Liver (tissue), 9 donors: ENCODE data around the gene MYO15B. TPM values are rescaled to one million over a fixed set of nuclear protein-coding genes. Genes with fewer than 3 reads are reported as not detected.

ENCODE experiments used
- DNase-seq: peaks from one replicate; pipeline ENCODE4 v3.0.0-alpha.2; 2017; ENCODE audit warnings: low spot score
- H3K27ac ChIP-seq, 2 donors: one replicate each; pipeline ENCODE4 v1.7.0; 2013; ENCODE audit warnings: inconsistent platforms in 2 of 2, low read length in 2 of 2, control low read depth in 1 of 2, low read depth in 1 of 2, mild to moderate bottlenecking in 1 of 2
- H3K27me3 ChIP-seq, 4 donors: one replicate each; pipeline versions ENCODE4 v1.6.1 to v1.7.0; 2013; ENCODE audit warnings: low read length in 3 of 4, inconsistent platforms in 1 of 4, mild to moderate bottlenecking in 1 of 4, moderate library complexity in 1 of 4; ENCODE audit not compliant: control insufficient read depth in 4 of 4, insufficient read depth in 4 of 4
- H3K36me3 ChIP-seq, 4 donors: one replicate each; pipeline versions ENCODE4 v1.6.1 to v1.7.0; 2013; ENCODE audit warnings: low read length in 3 of 4, mild to moderate bottlenecking in 3 of 4, low read depth in 1 of 4, moderate library complexity in 1 of 4; ENCODE audit not compliant: control insufficient read depth in 4 of 4, insufficient read depth in 3 of 4
- H3K4me1 ChIP-seq, 4 donors: one replicate each; pipeline versions ENCODE4 v1.6.1 to v1.7.0; 2013; ENCODE audit warnings: low read length in 3 of 4, mild to moderate bottlenecking in 3 of 4, moderate library complexity in 1 of 4; ENCODE audit not compliant: control insufficient read depth in 4 of 4, insufficient read depth in 4 of 4
- H3K4me3 ChIP-seq, 3 donors: one replicate each; pipeline versions ENCODE4 v1.6.1 to v1.7.0; 2013; ENCODE audit warnings: low read length in 3 of 3, control low read depth in 1 of 3, low read depth in 1 of 3, mild to moderate bottlenecking in 1 of 3
- H3K9ac ChIP-seq, 2 donors: one replicate each; pipeline ENCODE4 v1.7.0; 2013; ENCODE audit warnings: low read length in 2 of 2, mild to moderate bottlenecking in 2 of 2, moderate library complexity in 2 of 2, control low read depth in 1 of 2, low read depth in 1 of 2
- H3K9me3 ChIP-seq, 4 donors: one replicate each; pipeline versions ENCODE4 v1.6.1 to v1.7.0; 2013; ENCODE audit warnings: low read length in 3 of 4; ENCODE audit not compliant: control insufficient read depth in 4 of 4
- EGR1 ChIP-seq, 2 donors: IDR thresholded peaks; 2 replicates each; pipeline ENCODE4 v1.6.1; 2016 to 2018; ENCODE audit warnings: antibody characterized with exemption in 2 of 2, low read depth in 2 of 2
- FOXA1 ChIP-seq: IDR thresholded peaks from 2 replicates; pipeline ENCODE4 v1.6.1; 2016; ENCODE audit warnings: antibody characterized with exemption
- FOXA2 ChIP-seq: IDR thresholded peaks from 2 replicates; pipeline ENCODE4 v1.6.1; 2016; ENCODE audit warnings: antibody characterized with exemption
- GABPA ChIP-seq, 2 donors: IDR thresholded peaks in 1 of 2; conservative IDR thresholded peaks in 1 of 2; 2 replicates each; pipeline ENCODE4 v1.6.1; 2016; ENCODE audit warnings: antibody characterized with exemption in 2 of 2, mild to moderate bottlenecking in 1 of 2, moderate library complexity in 1 of 2
- HNF4A ChIP-seq, 2 donors: conservative IDR thresholded peaks; 2 replicates each; pipeline ENCODE4 v1.6.1; 2016; ENCODE audit warnings: antibody characterized with exemption in 2 of 2, mild to moderate bottlenecking in 2 of 2
- HNF4G ChIP-seq: IDR thresholded peaks from 2 replicates; pipeline ENCODE4 v1.6.1; 2016; ENCODE audit warnings: antibody characterized with exemption
- JUND ChIP-seq, 2 donors: IDR thresholded peaks; 2 replicates each; pipeline ENCODE4 v1.6.1; 2016; ENCODE audit warnings: antibody characterized with exemption in 2 of 2
- NR2F2 ChIP-seq: IDR thresholded peaks from 2 replicates; pipeline ENCODE4 v1.6.1; 2016; ENCODE audit warnings: antibody characterized with exemption
- RAD21 ChIP-seq, 2 donors: IDR thresholded peaks; 2 replicates each; pipeline ENCODE4 v1.6.1; 2016; ENCODE audit warnings: antibody characterized with exemption in 2 of 2, mild to moderate bottlenecking in 2 of 2
- SP1 ChIP-seq: IDR thresholded peaks from 2 replicates; pipeline ENCODE4 v1.6.1; 2018; ENCODE audit warnings: antibody characterized with exemption, mild to moderate bottlenecking
- TAF1 ChIP-seq: conservative IDR thresholded peaks from 2 replicates; pipeline ENCODE4 v1.6.1; 2016; ENCODE audit warnings: antibody characterized with exemption, mild to moderate bottlenecking
- YY1 ChIP-seq: IDR thresholded peaks from 2 replicates; pipeline ENCODE4 v1.6.1; 2016; ENCODE audit warnings: antibody characterized with exemption, mild to moderate bottlenecking
- WGBS: extraction: QIAGEN DNeasy Blood & Tissue Kit; methylation state at CpG from one replicate; pipeline ENCODE4 v1.1.7; 2013; 5-methylcytosine and 5-hydroxymethylcytosine counted together
- polyA plus RNA-seq, 2 donors: library from polyadenylated mRNA; stranded (reverse) in 1 of 2; unstranded in 1 of 2; fragments of 200-250 nt in 1 of 2; fragments of >200 nt in 1 of 2; fragmentation: Nextera tagmentation in 1 of 2; extraction: Ambion mirVana in 1 of 2; gene quantifications; one replicate each; pipeline versions ENCODE4 v1.2.1 to v1.2.3, GENCODE V29; 2013 to 2015
- total RNA-seq, 2 donors: library from RNA; depleted of rRNA; stranded (reverse); fragments of >200 nt; gene quantifications; one replicate each; pipeline ENCODE4 v1.2.3, GENCODE V29; 2014
- TF ChIP-seq, protein P1 (sequence below): fragments of 150-350 bp; IDR thresholded peaks from 2 replicates; pipeline ENCODE4 v1.5.1; 2017; ENCODE audit warnings: improper control_type of control experiment, low read depth, low read length; ENCODE audit not compliant: missing input control
- TF ChIP-seq, protein P2 (sequence below): IDR thresholded peaks from 2 replicates; pipeline ENCODE4 v1.6.1; 2016; ENCODE audit warnings: antibody characterized with exemption
- TF ChIP-seq, protein P3 (sequence below): IDR thresholded peaks from 2 replicates; pipeline ENCODE4 v1.6.1; 2016; ENCODE audit warnings: antibody characterized with exemption
- TF ChIP-seq, protein P4 (sequence below): IDR thresholded peaks from 2 replicates; pipeline ENCODE4 v1.6.1; 2016; ENCODE audit warnings: antibody characterized with exemption
- TF ChIP-seq, protein P5 (sequence below): IDR thresholded peaks from 2 replicates; pipeline ENCODE4 v1.6.1; 2016; ENCODE audit warnings: antibody characterized with exemption, mild to moderate bottlenecking
- donor health status: healthy.
- donor health status: healthy.
- donor health status: healthy.
- donor health status: healthy.
- donor health status: healthy.

Gene MYO15B
- total and polyA plus RNA-seq, 4 donors, result 13.3 to 34.4 (median 18.0) TPM

DNA sequence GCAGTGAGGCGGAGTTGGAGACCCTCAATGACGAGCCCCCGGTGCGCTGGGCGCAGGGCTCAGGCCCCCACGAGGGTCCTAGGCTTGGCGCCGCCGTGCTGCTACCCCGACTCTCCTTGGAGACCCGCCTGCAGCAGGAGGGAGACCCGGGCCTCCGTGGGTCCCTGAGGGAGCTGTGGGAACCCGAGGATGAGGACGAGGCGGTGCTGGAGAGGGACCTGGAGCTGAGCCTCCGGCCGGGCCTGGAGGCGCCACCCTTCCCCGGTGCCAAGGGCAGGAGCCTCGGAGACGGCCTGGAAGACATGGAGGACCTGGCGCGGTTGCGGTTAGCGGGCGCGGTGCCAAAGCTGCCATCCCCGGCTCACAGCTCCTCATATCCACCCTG, 2.3 kb downstream of the MYO15B start:
- Histone ChIP-seq H3K9me3 (no peaks in the 10 kb centered on the region), H3K27ac (no peak overlapping the region), H3K36me3 (peaks cover 0 to 1% (median 0%) of the 10 kb centered on the region in 4 donors), H3K4me3 (peak overlapping the region in 2 of 3 donors; percentile 60 to 62), H3K9ac (no peak overlapping the region), H3K27me3 (no peaks in the 10 kb centered on the region), H3K4me1 (peaks cover 3 to 13% (median 8%) of the 10 kb centered on the region in 4 donors)
- TF ChIP-seq NR2F2, result no peak
- TF ChIP-seq, protein P1, sequence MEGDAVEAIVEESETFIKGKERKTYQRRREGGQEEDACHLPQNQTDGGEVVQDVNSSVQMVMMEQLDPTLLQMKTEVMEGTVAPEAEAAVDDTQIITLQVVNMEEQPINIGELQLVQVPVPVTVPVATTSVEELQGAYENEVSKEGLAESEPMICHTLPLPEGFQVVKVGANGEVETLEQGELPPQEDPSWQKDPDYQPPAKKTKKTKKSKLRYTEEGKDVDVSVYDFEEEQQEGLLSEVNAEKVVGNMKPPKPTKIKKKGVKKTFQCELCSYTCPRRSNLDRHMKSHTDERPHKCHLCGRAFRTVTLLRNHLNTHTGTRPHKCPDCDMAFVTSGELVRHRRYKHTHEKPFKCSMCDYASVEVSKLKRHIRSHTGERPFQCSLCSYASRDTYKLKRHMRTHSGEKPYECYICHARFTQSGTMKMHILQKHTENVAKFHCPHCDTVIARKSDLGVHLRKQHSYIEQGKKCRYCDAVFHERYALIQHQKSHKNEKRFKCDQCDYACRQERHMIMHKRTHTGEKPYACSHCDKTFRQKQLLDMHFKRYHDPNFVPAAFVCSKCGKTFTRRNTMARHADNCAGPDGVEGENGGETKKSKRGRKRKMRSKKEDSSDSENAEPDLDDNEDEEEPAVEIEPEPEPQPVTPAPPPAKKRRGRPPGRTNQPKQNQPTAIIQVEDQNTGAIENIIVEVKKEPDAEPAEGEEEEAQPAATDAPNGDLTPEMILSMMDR, result peak; percentile 3
- TF ChIP-seq, protein P2, sequence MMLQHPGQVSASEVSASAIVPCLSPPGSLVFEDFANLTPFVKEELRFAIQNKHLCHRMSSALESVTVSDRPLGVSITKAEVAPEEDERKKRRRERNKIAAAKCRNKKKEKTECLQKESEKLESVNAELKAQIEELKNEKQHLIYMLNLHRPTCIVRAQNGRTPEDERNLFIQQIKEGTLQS, result no peak
- WGBS, result 72% methylated on average over 29 of the region's 29 CpGs
- no peak for DNase-seq

DNA sequence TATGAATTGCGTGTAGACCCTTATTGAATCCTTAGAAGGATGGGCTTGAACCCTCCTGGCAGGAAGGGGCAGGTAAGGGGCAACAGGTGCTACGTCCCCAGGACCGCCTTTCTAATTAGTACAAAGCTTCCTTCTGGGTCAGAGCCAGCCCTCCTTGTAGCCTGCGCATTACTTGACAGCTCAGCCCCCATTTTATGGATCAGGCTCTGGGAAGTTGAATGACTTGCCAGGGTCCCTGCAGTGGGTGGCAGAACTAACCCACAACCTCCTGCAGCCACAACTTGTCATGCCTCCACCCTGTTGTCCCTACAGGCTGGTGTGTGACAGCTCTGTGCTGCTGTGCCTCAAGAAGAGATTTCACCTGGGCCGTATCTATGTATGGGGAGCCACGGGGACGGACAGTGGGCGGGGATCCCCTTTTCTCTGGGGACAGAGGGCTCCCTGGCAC, 2.7 kb downstream of the MYO15B start:
- TF ChIP-seq FOXA1 (no peak), FOXA2 (no peak), NR2F2 (no peak), HNF4G (no peak), TAF1 (no peak), RAD21 (IDR thresholded peaks at IDR 0.05) (no peak), EGR1 (IDR thresholded peaks at IDR 0.05; ENCODE audit: low read depth in 2 of 2) (no peak), JUND (IDR thresholded peaks at IDR 0.05) (no peak), SP1 (no peak), GABPA (IDR thresholded peaks at IDR 0.05 in 1 of 2, conservative IDR thresholded peaks at IDR 0.05 in 1 of 2) (no peak), HNF4A (conservative IDR thresholded peaks at IDR 0.05) (no peak), YY1 (no peak)
- TF ChIP-seq, protein P3, sequence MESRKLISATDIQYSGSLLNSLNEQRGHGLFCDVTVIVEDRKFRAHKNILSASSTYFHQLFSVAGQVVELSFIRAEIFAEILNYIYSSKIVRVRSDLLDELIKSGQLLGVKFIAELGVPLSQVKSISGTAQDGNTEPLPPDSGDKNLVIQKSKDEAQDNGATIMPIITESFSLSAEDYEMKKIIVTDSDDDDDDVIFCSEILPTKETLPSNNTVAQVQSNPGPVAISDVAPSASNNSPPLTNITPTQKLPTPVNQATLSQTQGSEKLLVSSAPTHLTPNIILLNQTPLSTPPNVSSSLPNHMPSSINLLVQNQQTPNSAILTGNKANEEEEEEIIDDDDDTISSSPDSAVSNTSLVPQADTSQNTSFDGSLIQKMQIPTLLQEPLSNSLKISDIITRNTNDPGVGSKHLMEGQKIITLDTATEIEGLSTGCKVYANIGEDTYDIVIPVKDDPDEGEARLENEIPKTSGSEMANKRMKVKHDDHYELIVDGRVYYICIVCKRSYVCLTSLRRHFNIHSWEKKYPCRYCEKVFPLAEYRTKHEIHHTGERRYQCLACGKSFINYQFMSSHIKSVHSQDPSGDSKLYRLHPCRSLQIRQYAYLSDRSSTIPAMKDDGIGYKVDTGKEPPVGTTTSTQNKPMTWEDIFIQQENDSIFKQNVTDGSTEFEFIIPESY, result no peak
- TF ChIP-seq, protein P4, sequence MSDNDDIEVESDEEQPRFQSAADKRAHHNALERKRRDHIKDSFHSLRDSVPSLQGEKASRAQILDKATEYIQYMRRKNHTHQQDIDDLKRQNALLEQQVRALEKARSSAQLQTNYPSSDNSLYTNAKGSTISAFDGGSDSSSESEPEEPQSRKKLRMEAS, result no peak
- TF ChIP-seq, protein P5, sequence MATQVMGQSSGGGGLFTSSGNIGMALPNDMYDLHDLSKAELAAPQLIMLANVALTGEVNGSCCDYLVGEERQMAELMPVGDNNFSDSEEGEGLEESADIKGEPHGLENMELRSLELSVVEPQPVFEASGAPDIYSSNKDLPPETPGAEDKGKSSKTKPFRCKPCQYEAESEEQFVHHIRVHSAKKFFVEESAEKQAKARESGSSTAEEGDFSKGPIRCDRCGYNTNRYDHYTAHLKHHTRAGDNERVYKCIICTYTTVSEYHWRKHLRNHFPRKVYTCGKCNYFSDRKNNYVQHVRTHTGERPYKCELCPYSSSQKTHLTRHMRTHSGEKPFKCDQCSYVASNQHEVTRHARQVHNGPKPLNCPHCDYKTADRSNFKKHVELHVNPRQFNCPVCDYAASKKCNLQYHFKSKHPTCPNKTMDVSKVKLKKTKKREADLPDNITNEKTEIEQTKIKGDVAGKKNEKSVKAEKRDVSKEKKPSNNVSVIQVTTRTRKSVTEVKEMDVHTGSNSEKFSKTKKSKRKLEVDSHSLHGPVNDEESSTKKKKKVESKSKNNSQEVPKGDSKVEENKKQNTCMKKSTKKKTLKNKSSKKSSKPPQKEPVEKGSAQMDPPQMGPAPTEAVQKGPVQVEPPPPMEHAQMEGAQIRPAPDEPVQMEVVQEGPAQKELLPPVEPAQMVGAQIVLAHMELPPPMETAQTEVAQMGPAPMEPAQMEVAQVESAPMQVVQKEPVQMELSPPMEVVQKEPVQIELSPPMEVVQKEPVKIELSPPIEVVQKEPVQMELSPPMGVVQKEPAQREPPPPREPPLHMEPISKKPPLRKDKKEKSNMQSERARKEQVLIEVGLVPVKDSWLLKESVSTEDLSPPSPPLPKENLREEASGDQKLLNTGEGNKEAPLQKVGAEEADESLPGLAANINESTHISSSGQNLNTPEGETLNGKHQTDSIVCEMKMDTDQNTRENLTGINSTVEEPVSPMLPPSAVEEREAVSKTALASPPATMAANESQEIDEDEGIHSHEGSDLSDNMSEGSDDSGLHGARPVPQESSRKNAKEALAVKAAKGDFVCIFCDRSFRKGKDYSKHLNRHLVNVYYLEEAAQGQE, result no peak
- TF ChIP-seq, protein P2, result no peak
- TF ChIP-seq, protein P1, result no peak
- H3K27me3 ChIP-seq, result no peaks in the 10 kb centered on the region
- no peaks in the 10 kb centered on the region for H3K9me3 ChIP-seq
- peaks cover 0 to 1% (median 0%) of the 10 kb centered on the region in 4 donors for H3K36me3 ChIP-seq
- H3K9ac ChIP-seq, result no peak overlapping the region
- no peak overlapping the region for H3K27ac ChIP-seq
- no peak overlapping the region for H3K4me3 ChIP-seq
- DNase-seq, result no peak
- H3K4me1 ChIP-seq, result peaks cover 3 to 13% (median 8%) of the 10 kb centered on the region in 4 donors
- 90% methylated on average over 8 of the region's 8 CpGs for WGBS
